Measurements from ENCODE around the gene CD99L2. TPM values are rescaled to one million over a fixed set of nuclear protein-coding genes. Genes with fewer than 3 reads are reported as not detected.
"Not testable (repeated sequence)": the region's sequence is repeated elsewhere in the genome, so short reads cannot be mapped to it uniquely, and the experiment has no call there.

CD99L2 gene
- total and polyA plus RNA-seq, 12 donors: 20.0 to 102 (median 55.4) TPM

- TF ChIP-seq POLR2A (IDR thresholded peaks at IDR 0.05): no peak
- TF ChIP-seq CTCF (IDR thresholded peaks at IDR 0.05): no peak
- H3K27me3 ChIP-seq: no peaks in the 10 kb centered on the region
- H3K9me3 ChIP-seq (replicated peaks in 1 of 3): no peaks in the 10 kb centered on the region
- intact Hi-C loops (cut with DNase I): no loop called here
- no peak overlapping the region for H3K27ac ChIP-seq
- 70 to 93% (median 83%) methylated on average over 5 of the region's 5 CpGs for WGBS, 4 donors
- no peaks in the 10 kb centered on the region for H3K36me3 ChIP-seq (replicated peaks in 1 of 2)
- no peak for DNase-seq
- no peak overlapping the region for H3K4me3 ChIP-seq
- H3K4me1 ChIP-seq (replicated peaks in 1 of 2): no peaks in the 10 kb centered on the region
Observed at GRCh38 chrX:150879855-150880807, 18.3 kb downstream of the CD99L2 start.

GRCh38 chrX:150875621-150876020 lies 22.8 kb downstream of the CD99L2 start:
- intact Hi-C loops (cut with DNase I); DNase-seq; H3K27ac ChIP-seq; H3K4me3 ChIP-seq; H3K4me1 ChIP-seq (replicated peaks in 1 of 2); H3K27me3 ChIP-seq; H3K36me3 ChIP-seq (replicated peaks in 1 of 2); H3K9me3 ChIP-seq (replicated peaks in 1 of 3): not testable (repeated sequence)
- 72 to 89% (median 83%) methylated on average over 2 of the region's 2 CpGs for WGBS, 4 donors

- no peak for TF ChIP-seq CTCF (IDR thresholded peaks at IDR 0.05)
- no peak for TF ChIP-seq POLR2A (IDR thresholded peaks at IDR 0.05)
- H3K4me1 ChIP-seq (replicated peaks in 1 of 2): peaks cover 0 to 5% of the 10 kb centered on the region in 2 donors
- WGBS, 4 donors: 77 to 94% (median 87%) methylated on average over 1 to 5 of the region's 5 CpGs
- H3K4me3 ChIP-seq: no peak overlapping the region
- no peak for DNase-seq
- intact Hi-C loops (cut with DNase I): no loop called here
- no peaks in the 10 kb centered on the region for H3K36me3 ChIP-seq (replicated peaks in 1 of 2)
- no peaks in the 10 kb centered on the region for H3K27me3 ChIP-seq
- no peak overlapping the region for H3K27ac ChIP-seq
- H3K9me3 ChIP-seq (replicated peaks in 1 of 3): no peaks in the 10 kb centered on the region
Observed at GRCh38 chrX:150874448-150874847, 24.0 kb downstream of the CD99L2 start.

GRCh38 chrX:150873616-150874015 lies 24.9 kb downstream of the CD99L2 start:
- Histone ChIP-seq H3K27me3 (no peaks in the 10 kb centered on the region), H3K4me3 (no peak overlapping the region), H3K4me1 (replicated peaks in 1 of 2) (peaks cover 0 to 5% of the 10 kb centered on the region in 2 donors), H3K27ac (no peak overlapping the region), H3K36me3 (replicated peaks in 1 of 2) (no peaks in the 10 kb centered on the region), H3K9me3 (replicated peaks in 1 of 3) (no peaks in the 10 kb centered on the region)
- peak in 2 of 7 donors; percentile 18 to 25 for DNase-seq
- TF ChIP-seq CTCF (IDR thresholded peaks at IDR 0.05) (no peak), POLR2A (IDR thresholded peaks at IDR 0.05) (no peak)
- WGBS, 4 donors: 76 to 85% (median 80%) methylated on average over 1 of the region's 1 CpG
- intact Hi-C loops (cut with DNase I): no loop called here

All from adrenal gland (tissue), 12 donors.